ENCODE results near the gene BANP. TPM values are rescaled to one million over a fixed set of nuclear protein-coding genes. Genes with fewer than 3 reads are reported as not detected.
A peak's percentile ranks its signal among the peaks of the same experiment; 100 is the strongest.

BANP gene
- total and polyA plus RNA-seq, 2 of the 8 experiments (the other 6 are each of a cell fraction or from before 2014, with no cell fraction given), result 25.8 to 39.8 TPM

DNA sequence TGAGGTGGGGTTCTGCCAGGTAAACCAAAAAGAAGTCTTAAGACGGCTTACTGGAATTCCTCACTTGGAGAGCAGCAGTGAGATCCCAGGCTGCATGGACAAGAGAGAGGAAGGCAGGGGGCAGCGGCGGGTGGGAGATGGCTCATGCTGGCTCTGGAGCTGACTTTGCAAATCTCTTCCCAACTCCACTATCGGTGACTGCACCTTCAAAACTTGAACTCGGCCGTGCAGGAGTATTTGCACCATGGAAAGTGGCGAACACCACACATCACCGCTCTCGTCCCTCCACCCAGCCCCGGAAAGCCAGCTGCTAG, 31.6 kb upstream of the BANP start:
- DNase-seq (ENCODE audit: low read depth in 1 of 2, low spot score in 2 of 2), result no peak
- ChIA-PET POLR2A (ENCODE audit: partially characterized antibody) (no interaction called here), CTCF (ENCODE audit: partially characterized antibody) (interaction anchor here (1.0 to 2.2 kb wide), 5 partner anchors 11 to 150 kb away, joined by 3 to 6 read pairs (median 4); no protein-coding TSS in a partner anchor)
- Histone ChIP-seq H3K9me3 (ENCODE audit: insufficient read depth in 2 of 2, low read depth in 1 of 2, low read length in 1 of 2) (no peaks in the 10 kb centered on the region), H2AFZ (ENCODE audit: low read length) (no peak overlapping the region), H3K4ac (replicated peaks; ENCODE audit: insufficient read length, low read depth, low read length) (no peak overlapping the region), H2BK15ac (ENCODE audit: low read length) (0 out of 2 replicates have a peak overlapping the region, but pooled peaks have one; percentile 46), H3K79me2 (ENCODE audit: control insufficient read depth in 1 of 2, insufficient read depth in 2 of 2, low read length in 2 of 2) (no peaks in the 10 kb centered on the region), H4K8ac (ENCODE audit: extremely low read depth, insufficient read depth, low read length) (no peak overlapping the region), H2BK120ac (replicated peaks; ENCODE audit: low read depth, low read length) (no peak overlapping the region), H3K36me3 (ENCODE audit: control insufficient read depth in 2 of 4, insufficient read depth in 4 of 4, low read length in 3 of 4) (no peaks in the 10 kb centered on the region), H3K18ac (ENCODE audit: extremely low read depth, low read length) (no peak overlapping the region; the same call in 1 of the 2 replicates), H4K20me1 (replicated peaks in 1 of 2; ENCODE audit: control insufficient read depth in 1 of 2, insufficient read depth in 2 of 2, low read length in 2 of 2) (peaks cover 0 to 3% of the 10 kb centered on the region in 2 experiments), H2AK5ac (ENCODE audit: low read depth, low read length) (no peak overlapping the region), H2BK5ac (ENCODE audit: low read depth, low read length) (no peak overlapping the region), H3K4me3 (ENCODE audit: extremely low read depth in 1 of 4, insufficient read depth in 2 of 4, low read depth in 3 of 4, low read length in 4 of 4) (no peak overlapping the region), H3K27me3 (replicated peaks in 1 of 4; ENCODE audit: control insufficient read depth in 3 of 4, extremely low read depth in 1 of 4, insufficient read depth in 3 of 4, low read length in 3 of 4) (no peaks in the 10 kb centered on the region), H4K5ac (ENCODE audit: insufficient read length, low read depth, low read length) (no peak overlapping the region), H3K14ac (ENCODE audit: insufficient read length) (no peak overlapping the region), H3K79me1 (ENCODE audit: low read depth, low read length) (no peaks in the 10 kb centered on the region), H3K4me1 (replicated peaks in 1 of 4; ENCODE audit: control insufficient read depth in 3 of 4, insufficient read depth in 4 of 4, low read length in 3 of 4) (peaks cover 0 to 10% (median 2%) of the 10 kb centered on the region in 4 experiments; a peak in 5 of 7 replicates), H2BK20ac (ENCODE audit: low read length) (no peak overlapping the region), H3K56ac (replicated peaks; ENCODE audit: insufficient read length, low read depth, low read length) (no peak overlapping the region), H3K23ac (ENCODE audit: insufficient read length) (no peak overlapping the region), H3K9ac (replicated peaks in 1 of 4; ENCODE audit: extremely low read depth in 1 of 4, low read depth in 3 of 4, low read length in 3 of 4) (no peak overlapping the region), H3K23me2 (ENCODE audit: low read depth, low read length) (no peaks in the 10 kb centered on the region), H3K4me2 (ENCODE audit: insufficient read depth in 1 of 2, low read depth in 2 of 2, low read length in 2 of 2) (no peak overlapping the region), H4K91ac (replicated peaks; ENCODE audit: insufficient read length, low read length) (no peak overlapping the region), H2BK12ac (ENCODE audit: low read depth, low read length) (peak overlapping the region; percentile 39; the same call in 1 of the 2 replicates), H3K27ac (ENCODE audit: low read depth, low read length) (no peak overlapping the region)
- no peak for FAIRE-seq
- TF ChIP-seq, protein P1, sequence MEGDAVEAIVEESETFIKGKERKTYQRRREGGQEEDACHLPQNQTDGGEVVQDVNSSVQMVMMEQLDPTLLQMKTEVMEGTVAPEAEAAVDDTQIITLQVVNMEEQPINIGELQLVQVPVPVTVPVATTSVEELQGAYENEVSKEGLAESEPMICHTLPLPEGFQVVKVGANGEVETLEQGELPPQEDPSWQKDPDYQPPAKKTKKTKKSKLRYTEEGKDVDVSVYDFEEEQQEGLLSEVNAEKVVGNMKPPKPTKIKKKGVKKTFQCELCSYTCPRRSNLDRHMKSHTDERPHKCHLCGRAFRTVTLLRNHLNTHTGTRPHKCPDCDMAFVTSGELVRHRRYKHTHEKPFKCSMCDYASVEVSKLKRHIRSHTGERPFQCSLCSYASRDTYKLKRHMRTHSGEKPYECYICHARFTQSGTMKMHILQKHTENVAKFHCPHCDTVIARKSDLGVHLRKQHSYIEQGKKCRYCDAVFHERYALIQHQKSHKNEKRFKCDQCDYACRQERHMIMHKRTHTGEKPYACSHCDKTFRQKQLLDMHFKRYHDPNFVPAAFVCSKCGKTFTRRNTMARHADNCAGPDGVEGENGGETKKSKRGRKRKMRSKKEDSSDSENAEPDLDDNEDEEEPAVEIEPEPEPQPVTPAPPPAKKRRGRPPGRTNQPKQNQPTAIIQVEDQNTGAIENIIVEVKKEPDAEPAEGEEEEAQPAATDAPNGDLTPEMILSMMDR (IDR thresholded peaks at IDR 0.05; ENCODE audit: control extremely low read depth in 1 of 3, insufficient read depth in 1 of 3, low read depth in 1 of 3, low read length in 3 of 3), result peak in 2 of 3 experiments; percentile 21 to 38; a peak in 3 of 4 replicates
- TF ChIP-seq RAD21 (IDR thresholded peaks at IDR 0.05 in 1 of 2, conservative IDR thresholded peaks at IDR 0.05 in 1 of 2; ENCODE audit: low read depth in 2 of 2, low read length in 2 of 2) (peak; percentile 14 to 28; a peak in 2 of 4 replicates), CEBPB (IDR thresholded peaks at IDR 0.05; ENCODE audit: low read depth, low read length) (no peak)
- 90% methylated on average over 8 of the region's 10 CpGs; no CpG with 5 or more reads in 1 of the 2 experiments for WGBS, 2 experiments (ENCODE audit: extremely low coverage in 1 of 2, insufficient coverage in 1 of 2, insufficient read length in 1 of 2, insufficient replicate concordance in 2 of 2, low coverage in 1 of 2, low lambda C conversion rate in 2 of 2, missing lambda C conversion rate in 1 of 2)
